K562 (cell line): ENCODE measurements around the gene KCNJ14.
A peak's percentile ranks its signal among the peaks of the same experiment; 100 is the strongest.

Source experiments
- HMG20A ChIP-seq: fragments of 450-650 bp; formaldehyde crosslinking; conservative IDR thresholded peaks from 2 replicates; pipeline ENCODE4 v1.4.0; 2020; ENCODE audit warnings: mild to moderate bottlenecking, mixed read lengths
- SNIP1 ChIP-seq: fragments of 450-650 bp; IDR thresholded peaks from 2 replicates; pipeline ENCODE4 v1.7.1; 2017; ENCODE audit warnings: low read depth, mild to moderate bottlenecking

DNA sequence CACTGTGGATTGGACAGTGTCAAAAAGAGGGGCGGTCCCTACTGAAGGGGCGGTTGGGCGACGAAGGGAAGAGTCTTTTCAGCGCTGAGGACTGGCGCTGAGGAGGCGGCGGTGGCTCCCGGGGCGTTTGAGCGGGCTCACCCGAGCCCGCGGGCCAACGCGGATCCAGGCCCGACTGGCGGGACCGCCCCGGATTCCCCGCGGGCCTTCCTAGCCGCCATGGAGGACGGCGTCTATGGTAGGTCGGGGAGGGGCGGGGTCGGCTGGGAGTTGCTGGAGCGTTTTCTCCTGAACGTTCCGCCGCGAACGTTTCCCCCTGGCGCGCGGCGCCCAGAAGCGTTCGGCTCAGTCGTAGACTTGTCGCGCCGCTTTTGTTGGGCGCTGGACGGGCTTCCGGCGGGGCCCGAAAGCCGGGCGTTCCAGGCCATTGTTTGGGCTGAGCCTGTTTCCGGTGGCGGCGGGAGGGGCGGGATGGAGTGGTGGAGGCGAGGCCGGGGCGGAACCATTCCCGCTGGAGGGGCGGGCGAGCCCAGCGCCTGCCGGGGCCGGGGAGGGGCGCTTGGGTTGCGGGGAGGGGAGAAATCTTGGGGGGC is 14.0 kb downstream of the KCNJ14 start, which contains the start of gene CYTH2:
- peak; percentile 60; the same call in 1 of the 2 replicates for TF ChIP-seq SNIP1
- TF ChIP-seq HMG20A: no peak
